Mesenchymal stem cell (in vitro differentiated cells and primary cell): ENCODE results near the gene SLC2A10.

Experiments
- DNase-seq: peaks from one replicate; pipeline ENCODE4 v3.0.0-alpha.2; 2013
- H2AFZ ChIP-seq: one replicate; pipeline ENCODE4 v1.6.1; 2013; ENCODE audit warnings: low read depth, mild to moderate bottlenecking, control low read depth, inconsistent platforms, low read length, moderate library complexity
- H2AK5ac ChIP-seq: 2 replicates; pipeline ENCODE4 v1.6.1; 2013; ENCODE audit warnings: low read length, moderate library complexity, mild to moderate bottlenecking, inconsistent platforms; ENCODE audit not compliant: severe bottlenecking
- H2BK120ac ChIP-seq: one replicate; pipeline ENCODE4 v1.6.1; 2013; ENCODE audit warnings: low read depth, mild to moderate bottlenecking, inconsistent platforms, low read length, moderate library complexity
- H2BK12ac ChIP-seq, 2 experiments: one replicate each; pipeline ENCODE4 v1.6.1; 2013; ENCODE audit warnings: inconsistent platforms in 2 of 2, low read length in 2 of 2, mild to moderate bottlenecking in 2 of 2, moderate library complexity in 2 of 2, control low read depth in 1 of 2
- H2BK15ac ChIP-seq: one replicate; pipeline ENCODE4 v1.6.1; 2013; ENCODE audit warnings: mild to moderate bottlenecking, low read depth, inconsistent platforms; ENCODE audit not compliant: poor library complexity, severe bottlenecking
- H2BK5ac ChIP-seq: 2 replicates; pipeline ENCODE4 v1.6.1; 2013; ENCODE audit warnings: low read depth, mild to moderate bottlenecking, low read length, control low read depth, inconsistent platforms; ENCODE audit not compliant: poor library complexity, severe bottlenecking
- H3K14ac ChIP-seq, 2 experiments: one replicate each; pipeline ENCODE4 v1.6.1; 2013; ENCODE audit warnings: inconsistent platforms in 2 of 2, low read length in 2 of 2, control low read depth in 1 of 2, mild to moderate bottlenecking in 1 of 2, moderate library complexity in 1 of 2
- H3K18ac ChIP-seq, 2 experiments: one replicate each; pipeline ENCODE4 v1.6.1; 2013; ENCODE audit warnings: inconsistent platforms in 2 of 2, low read length in 2 of 2, control low read depth in 1 of 2, low read depth in 1 of 2, mild to moderate bottlenecking in 1 of 2
- H3K23ac ChIP-seq, 2 experiments: one replicate each; pipeline ENCODE4 v1.6.1; 2013; ENCODE audit warnings: inconsistent platforms in 2 of 2, low read length in 2 of 2, mild to moderate bottlenecking in 2 of 2, moderate library complexity in 2 of 2, control low read depth in 1 of 2
- H3K27ac ChIP-seq: 2 replicates; pipeline ENCODE4 v1.5.1; 2013; ENCODE audit warnings: mild to moderate bottlenecking, moderate library complexity, low read length, control low read depth, inconsistent platforms; ENCODE audit not compliant: poor library complexity, severe bottlenecking
- H3K27me3 ChIP-seq, 2 experiments: 2 replicates each; pipeline versions ENCODE4 v1.6.1 to v1.7.0; 2013; ENCODE audit warnings: low read length in 2 of 2, mild to moderate bottlenecking in 2 of 2, moderate library complexity in 2 of 2, control low read depth in 1 of 2, inconsistent platforms in 1 of 2; ENCODE audit not compliant: control insufficient read depth in 1 of 2, insufficient read depth in 1 of 2
- H3K36me3 ChIP-seq, 2 experiments: 2 replicates each; pipeline versions ENCODE4 v1.6.1 to v1.7.0; 2013; ENCODE audit warnings: low read length in 2 of 2, control low read depth in 1 of 2, inconsistent platforms in 1 of 2, low read depth in 1 of 2, mild to moderate bottlenecking in 1 of 2; ENCODE audit not compliant: insufficient read depth in 2 of 2, control insufficient read depth in 1 of 2
- H3K4ac ChIP-seq, 2 experiments: one replicate each; pipeline ENCODE4 v1.6.1; 2013; ENCODE audit warnings: inconsistent platforms in 2 of 2, low read length in 2 of 2, mild to moderate bottlenecking in 2 of 2, moderate library complexity in 2 of 2, control low read depth in 1 of 2, low read depth in 1 of 2
- H3K4me1 ChIP-seq: 2 replicates; pipeline ENCODE4 v1.6.1; 2013; ENCODE audit warnings: low read depth, low read length, control low read depth; ENCODE audit not compliant: control insufficient read depth, insufficient read depth
- H3K4me2 ChIP-seq: 2 replicates; pipeline ENCODE4 v1.6.1; 2013; ENCODE audit warnings: low read length, mild to moderate bottlenecking, inconsistent platforms; ENCODE audit not compliant: poor library complexity, severe bottlenecking
- H3K4me3 ChIP-seq, 2 experiments: 2 replicates each; pipeline versions ENCODE4 v1.5.1 to v1.7.0; 2013; ENCODE audit warnings: low read length in 2 of 2, mild to moderate bottlenecking in 2 of 2, control low read depth in 1 of 2, low read depth in 1 of 2; ENCODE audit not compliant: insufficient read depth in 1 of 2
- H3K79me1 ChIP-seq: replicated peaks from 2 replicates; pipeline ENCODE4 v1.6.1; 2013; ENCODE audit warnings: mild to moderate bottlenecking, control low read depth, low read length, inconsistent platforms; ENCODE audit not compliant: poor library complexity, severe bottlenecking
- H3K9ac ChIP-seq: 2 replicates; pipeline ENCODE4 v1.7.0; 2013; ENCODE audit warnings: mild to moderate bottlenecking, low read length, moderate library complexity
- H3K9me3 ChIP-seq: 2 replicates; pipeline ENCODE4 v1.7.0; 2013; ENCODE audit warnings: mild to moderate bottlenecking, low read length; ENCODE audit not compliant: control insufficient read depth
- H4K8ac ChIP-seq: one replicate; pipeline ENCODE4 v1.6.1; 2013; ENCODE audit warnings: inconsistent platforms, mild to moderate bottlenecking, low read length, moderate library complexity
- H4K91ac ChIP-seq: one replicate; pipeline ENCODE4 v1.6.1; 2013; ENCODE audit warnings: mild to moderate bottlenecking, low read length, inconsistent platforms
- WGBS: methylation state at CpG from one replicate; pipeline ENCODE4 v1.1.7; 2013; ENCODE audit warnings: mixed read lengths; 5-methylcytosine and 5-hydroxymethylcytosine counted together

Gene SLC2A10

DNA sequence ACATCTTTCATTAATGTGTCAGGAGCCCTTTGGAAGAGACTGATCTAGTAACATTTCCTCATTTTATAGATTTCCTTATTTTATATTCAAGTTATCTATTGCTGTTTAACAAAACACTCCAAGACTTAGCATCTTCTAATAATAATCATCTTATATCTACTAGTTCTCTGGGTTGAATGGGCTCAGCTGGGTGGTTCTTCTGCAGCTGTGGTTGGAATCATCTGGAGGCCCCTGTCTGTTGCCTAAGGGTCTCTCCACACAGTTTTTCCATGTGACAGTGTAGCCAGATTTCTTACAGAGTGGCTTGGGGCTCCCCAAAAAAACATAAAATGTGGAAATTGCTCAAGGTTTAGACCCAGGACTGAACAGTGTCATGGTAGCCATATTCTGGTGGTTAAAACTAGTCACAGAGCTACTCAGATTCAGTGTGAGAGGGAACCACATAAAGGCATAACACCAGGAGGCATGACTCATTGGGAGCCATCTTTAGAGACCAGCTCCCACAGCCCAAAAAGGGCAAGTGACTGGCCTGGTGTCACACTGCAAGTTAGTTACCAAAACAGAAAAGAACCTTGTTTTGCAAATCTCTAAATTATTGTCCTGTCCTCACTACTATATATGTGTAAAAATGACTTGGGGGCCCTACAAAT lies 11.5 kb downstream of the SLC2A10 start:
- Histone ChIP-seq H3K18ac (no peak overlapping the region), H3K27me3 (no peaks in the 10 kb centered on the region), H3K4me2 (no peak overlapping the region), H2BK5ac (no peak overlapping the region), H3K23ac (no peak overlapping the region), H3K4me1 (no peaks in the 10 kb centered on the region), H2BK120ac (no peak overlapping the region), H2AFZ (no peak overlapping the region), H2BK12ac (no peak overlapping the region), H2AK5ac (no peak overlapping the region), H3K9ac (no peak overlapping the region), H3K4me3 (peak overlapping the region in 1 of 2 experiments; percentile 1), H3K4ac (no peak overlapping the region), H4K8ac (no peak overlapping the region), H3K14ac (no peak overlapping the region), H3K36me3 (peaks cover 11 to 66% of the 10 kb centered on the region in 2 experiments), H3K27ac (no peak overlapping the region), H3K79me1 (no peaks in the 10 kb centered on the region), H4K91ac (no peak overlapping the region), H2BK15ac (no peak overlapping the region), H3K9me3 (peaks cover 23% of the 10 kb centered on the region)
- peak; percentile 22 for DNase-seq

GRCh38 chr20:46721476-46721875 lies 12.0 kb downstream of the SLC2A10 start:
- no peak overlapping the region for H2BK12ac ChIP-seq
- DNase-seq: no peak
- H2BK120ac ChIP-seq: no peak overlapping the region
- H3K9me3 ChIP-seq: peaks cover 23% of the 10 kb centered on the region
- H3K18ac ChIP-seq: no peak overlapping the region
- H3K4me1 ChIP-seq: no peaks in the 10 kb centered on the region
- no peak overlapping the region for H4K8ac ChIP-seq
- no peak overlapping the region for H3K27ac ChIP-seq
- H3K4me3 ChIP-seq: peak overlapping the region in 1 of 2 experiments; percentile 1
- H4K91ac ChIP-seq: no peak overlapping the region
- no peaks in the 10 kb centered on the region for H3K27me3 ChIP-seq
- 100% methylated on average over 1 of the region's 1 CpG for WGBS
- H3K9ac ChIP-seq: no peak overlapping the region
- no peaks in the 10 kb centered on the region for H3K79me1 ChIP-seq
- no peak overlapping the region for H2AK5ac ChIP-seq
- H3K4me2 ChIP-seq: no peak overlapping the region
- no peak overlapping the region for H2BK15ac ChIP-seq
- H3K23ac ChIP-seq: no peak overlapping the region
- no peak overlapping the region for H3K14ac ChIP-seq
- peaks cover 14 to 72% of the 10 kb centered on the region in 2 experiments for H3K36me3 ChIP-seq
- no peak overlapping the region for H2BK5ac ChIP-seq
- H2AFZ ChIP-seq: no peak overlapping the region
- H3K4ac ChIP-seq: no peak overlapping the region

DNA sequence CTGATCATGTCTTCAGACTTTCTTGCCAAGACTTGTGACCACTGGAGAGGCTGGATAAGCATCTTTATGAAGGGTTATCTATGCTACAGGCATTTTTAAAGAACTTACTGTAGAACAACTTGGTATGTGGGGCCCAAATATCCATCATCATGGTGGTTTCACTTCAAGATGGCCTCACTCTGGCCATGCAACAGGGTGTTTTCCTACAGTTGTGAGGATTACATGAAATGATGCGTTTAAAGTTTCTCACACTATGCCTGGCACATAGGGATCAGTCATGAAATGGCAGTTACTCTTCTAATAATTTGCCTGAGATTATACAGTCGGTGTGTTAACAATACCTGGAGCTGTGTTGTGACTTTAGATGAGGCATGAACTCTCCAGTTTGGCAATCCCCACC lies 13.0 kb downstream of the SLC2A10 start:
- Histone ChIP-seq H3K4me2 (no peak overlapping the region), H2BK5ac (no peak overlapping the region), H3K18ac (no peak overlapping the region), H4K8ac (no peak overlapping the region), H3K79me1 (no peaks in the 10 kb centered on the region), H4K91ac (no peak overlapping the region), H2AFZ (no peak overlapping the region), H3K14ac (no peak overlapping the region), H2BK120ac (no peak overlapping the region), H3K9ac (no peak overlapping the region), H3K9me3 (peaks cover 23% of the 10 kb centered on the region), H2BK15ac (no peak overlapping the region), H3K4ac (no peak overlapping the region), H3K27me3 (no peaks in the 10 kb centered on the region), H3K27ac (no peak overlapping the region), H2AK5ac (no peak overlapping the region), H3K23ac (no peak overlapping the region), H3K4me3 (no peak overlapping the region), H3K4me1 (no peaks in the 10 kb centered on the region), H2BK12ac (no peak overlapping the region), H3K36me3 (peaks cover 14 to 75% of the 10 kb centered on the region in 2 experiments)
- no peak for DNase-seq
- 100% methylated on average over 2 of the region's 2 CpGs for WGBS

- Histone ChIP-seq H3K79me1 (no peaks in the 10 kb centered on the region), H3K4ac (no peak overlapping the region), H3K4me2 (no peak overlapping the region), H3K9ac (no peak overlapping the region), H3K27me3 (no peaks in the 10 kb centered on the region), H2BK12ac (no peak overlapping the region), H2BK120ac (no peak overlapping the region), H4K91ac (no peak overlapping the region), H3K4me1 (no peaks in the 10 kb centered on the region), H3K14ac (no peak overlapping the region), H3K4me3 (no peak overlapping the region), H3K27ac (no peak overlapping the region), H2BK15ac (no peak overlapping the region), H3K36me3 (peaks cover 14 to 76% of the 10 kb centered on the region in 2 experiments), H2AK5ac (no peak overlapping the region), H2BK5ac (no peak overlapping the region), H3K9me3 (peaks cover 23% of the 10 kb centered on the region), H3K18ac (no peak overlapping the region), H2AFZ (no peak overlapping the region), H3K23ac (no peak overlapping the region), H4K8ac (no peak overlapping the region)
- WGBS: 80% methylated on average over 1 of the region's 1 CpG
- DNase-seq: no peak
These were observed 13.6 kb downstream of the SLC2A10 start for GRCh38 chr20:46723039-46723438.
